Measurements from ENCODE around the gene SLC23A3.
"Not testable (repeated sequence)": the region's sequence is repeated elsewhere in the genome, so short reads cannot be mapped to it uniquely, and the experiment has no call there.

The SLC23A3 gene

DNA sequence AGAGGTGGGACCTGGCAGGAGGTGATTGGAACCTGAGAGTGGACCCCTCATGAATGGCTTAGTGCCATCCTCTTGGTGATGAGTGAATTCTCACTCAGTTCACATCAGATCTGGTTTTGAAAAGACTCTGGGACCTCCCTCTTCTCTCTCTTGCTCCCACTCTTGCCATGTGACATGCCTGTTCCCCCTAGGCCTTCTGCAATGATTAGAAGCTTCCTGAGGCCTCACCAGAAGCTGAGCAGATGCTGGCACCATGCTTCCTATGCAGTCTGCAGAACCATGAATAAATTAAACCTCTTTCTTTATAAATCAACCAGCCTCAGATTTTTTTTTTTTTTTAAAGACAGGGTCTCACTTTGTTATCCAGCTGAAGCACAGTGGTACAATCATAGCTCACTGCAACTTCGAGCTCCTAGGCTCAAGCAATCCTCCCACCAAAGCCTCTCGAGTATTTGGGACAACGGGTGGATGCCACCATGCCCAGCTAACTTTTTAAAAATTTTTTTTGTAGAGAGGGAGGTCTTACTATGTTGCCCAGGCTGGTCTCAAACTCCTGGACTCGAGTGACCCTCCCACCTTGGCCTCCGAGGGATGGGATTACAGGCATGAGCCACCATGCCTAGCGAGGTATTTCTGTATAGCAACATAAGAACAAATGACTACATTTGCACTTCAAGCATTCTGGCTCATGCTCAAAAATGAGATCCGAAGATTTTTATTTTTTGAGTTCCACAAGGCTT lies 34.8 kb upstream of the SLC23A3 start:
- no peak for DNase-seq

DNA sequence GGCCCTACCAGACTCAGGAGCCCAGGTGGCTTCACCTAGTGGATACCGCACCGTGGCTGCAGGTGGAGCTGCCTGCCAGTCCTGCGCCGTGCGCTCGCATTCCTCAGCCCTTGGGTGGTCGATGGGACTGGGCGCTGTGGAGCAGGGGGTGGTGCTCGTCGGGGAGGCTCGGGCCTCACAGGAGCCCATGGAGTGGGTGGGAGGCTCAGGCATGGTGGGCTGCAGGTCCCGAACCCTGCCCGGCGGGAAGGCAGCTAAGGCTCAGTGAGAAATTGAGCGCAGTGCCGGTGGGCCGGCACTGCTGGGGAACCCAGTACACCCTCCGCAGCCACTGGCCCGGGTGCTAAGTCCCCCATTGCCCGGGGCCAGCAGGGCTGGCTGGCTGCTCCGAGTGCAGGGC lies 31.5 kb upstream of the SLC23A3 start:
- not testable (repeated sequence) for DNase-seq

DNA sequence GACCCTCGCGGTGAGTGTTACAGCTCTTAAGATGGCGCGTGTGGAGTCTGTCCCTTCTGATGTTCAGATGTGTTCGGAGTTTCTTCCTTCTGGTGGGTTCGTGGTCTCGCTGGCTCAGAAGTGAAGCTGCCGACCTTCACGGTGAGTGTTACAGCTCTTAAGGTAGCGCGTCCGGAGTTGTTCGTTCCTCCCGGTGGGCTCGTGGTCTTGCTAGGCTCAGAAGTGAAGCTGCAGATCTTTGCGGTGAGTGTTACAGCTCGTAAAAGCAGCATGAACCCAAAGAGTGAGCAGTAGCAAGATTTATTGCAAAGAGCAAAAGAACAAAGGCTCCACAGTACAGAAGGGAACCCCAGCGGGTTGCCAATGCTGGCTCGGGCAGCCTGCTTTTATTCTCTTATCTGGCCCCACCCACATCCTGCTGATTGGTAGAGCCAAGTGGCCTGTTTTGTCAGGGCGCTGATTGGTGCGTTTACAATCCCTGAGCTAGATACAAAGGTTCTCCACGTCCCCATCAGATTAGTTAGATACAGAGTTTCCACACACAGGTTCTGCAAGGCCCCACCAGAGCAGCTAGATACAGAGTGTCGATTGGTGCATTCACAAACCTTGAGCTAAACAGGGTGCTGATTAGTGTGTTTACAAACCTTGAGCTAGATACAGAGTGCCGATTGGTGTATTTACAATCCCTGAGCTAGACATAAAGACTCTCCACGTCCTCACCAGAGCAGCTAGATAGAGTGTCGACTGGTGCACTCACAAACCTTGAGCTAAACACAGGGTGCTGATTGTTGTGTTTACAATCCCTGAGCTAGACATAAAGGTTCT lies 30.9 kb upstream of the SLC23A3 start:
- peak; percentile 33 for DNase-seq

DNA sequence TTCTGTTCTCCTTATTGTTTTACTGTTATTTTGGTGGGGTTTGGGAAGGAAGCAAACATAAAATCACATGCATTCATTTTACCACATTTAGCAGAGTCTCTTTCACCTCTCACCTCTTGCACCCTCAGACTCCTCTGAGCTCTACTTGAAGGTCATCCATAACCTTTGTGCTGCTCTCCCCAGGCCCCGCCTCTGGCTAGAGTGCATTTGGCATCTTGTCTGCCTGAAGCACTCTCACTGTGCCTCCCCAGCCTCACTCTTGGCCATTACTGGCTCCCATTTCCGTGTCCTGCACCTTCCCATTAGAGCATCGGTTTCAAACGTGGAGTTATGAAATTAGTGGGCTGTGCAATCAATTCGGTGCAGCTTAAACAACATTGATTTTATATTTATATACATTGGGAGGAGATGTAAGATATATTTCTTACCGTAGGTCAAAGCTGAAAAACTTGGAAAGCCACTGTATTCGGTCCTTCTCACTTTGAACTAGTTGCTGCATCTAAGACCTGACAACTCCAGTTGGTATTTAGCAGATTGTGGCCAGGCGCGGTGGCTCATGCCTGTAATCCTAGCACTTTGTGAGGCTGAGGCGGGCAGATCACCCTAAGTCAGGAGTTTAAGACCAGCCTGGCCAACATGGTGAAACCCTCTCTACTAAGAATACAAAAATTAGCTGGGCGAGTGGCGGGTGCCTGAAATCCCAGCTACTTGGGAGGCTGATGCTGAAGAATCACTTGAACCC lies 29.8 kb upstream of the SLC23A3 start:
- DNase-seq = no peak

DNA sequence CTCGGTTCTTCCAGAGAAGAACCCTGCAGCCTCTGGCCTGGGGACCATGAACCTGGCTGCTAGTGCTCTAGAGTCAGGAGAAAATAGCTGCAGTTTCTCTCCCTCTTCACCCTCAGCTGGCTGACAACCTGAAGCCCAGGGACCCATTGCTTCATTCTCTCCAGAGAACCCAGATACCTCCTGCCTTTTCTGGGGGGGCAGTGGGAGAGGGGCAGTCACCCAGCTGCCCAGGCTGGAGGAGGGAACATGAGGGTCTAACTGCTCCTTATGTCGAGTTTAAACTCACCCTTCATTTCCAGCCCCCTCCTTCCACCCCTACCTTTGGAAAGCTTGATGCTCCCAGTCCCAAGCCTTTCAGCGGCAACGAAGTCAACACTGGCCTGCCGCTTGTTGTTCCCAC lies 29.1 kb upstream of the SLC23A3 start:
- DNase-seq = no peak

DNA sequence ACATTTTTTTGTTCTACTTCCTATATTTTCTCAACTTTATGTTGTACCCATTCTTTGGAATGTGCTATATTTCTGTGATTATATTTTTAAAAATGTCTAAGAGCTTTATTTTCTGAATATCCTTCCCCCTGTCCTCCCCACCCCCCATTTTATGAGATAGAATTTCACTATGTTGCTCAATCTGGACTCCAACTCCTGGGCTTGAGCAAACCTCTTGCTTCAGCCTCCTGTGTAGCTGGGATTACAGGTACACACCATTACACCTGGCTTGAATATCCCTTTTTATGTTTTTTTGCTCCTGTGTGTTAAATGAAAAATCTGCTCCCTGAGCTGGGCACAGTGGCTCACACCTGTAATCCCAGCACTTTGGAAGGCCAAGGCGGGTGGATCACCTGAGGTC lies 27.6 kb upstream of the SLC23A3 start:
- DNase-seq = no peak

DNA sequence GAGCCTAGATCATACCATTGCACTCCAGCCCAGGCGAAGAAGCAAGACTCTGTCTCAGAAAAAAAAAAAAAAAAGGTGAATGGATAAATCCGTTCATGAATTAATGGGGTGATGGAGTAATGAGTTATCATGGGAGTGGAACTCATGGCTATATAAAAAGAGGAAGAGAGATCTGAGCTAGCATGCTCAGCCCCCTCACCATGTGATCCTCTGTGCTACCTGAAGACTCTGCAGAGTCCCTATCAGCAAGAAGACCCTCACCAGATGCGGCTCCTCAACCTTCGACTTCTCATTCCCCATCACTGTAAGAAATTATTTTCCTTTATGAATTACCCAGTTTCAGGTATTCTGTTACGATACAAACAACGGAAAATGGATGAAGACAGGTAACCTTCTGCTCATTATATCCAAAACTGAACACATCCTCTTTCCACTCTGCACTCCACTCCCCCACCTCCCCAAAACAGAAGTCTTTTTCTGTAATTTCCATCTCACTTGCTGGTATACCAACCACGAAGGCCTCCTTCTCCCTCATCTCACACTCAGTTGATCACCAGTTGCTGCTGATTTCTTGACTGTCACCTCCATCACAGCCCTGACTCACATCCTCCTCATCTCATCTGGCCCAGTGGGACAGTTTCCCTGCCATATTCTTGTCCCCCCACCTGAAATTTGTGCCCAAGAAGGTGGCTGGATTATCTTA lies 17.1 kb upstream of the SLC23A3 start:
- no peak for DNase-seq

DNA sequence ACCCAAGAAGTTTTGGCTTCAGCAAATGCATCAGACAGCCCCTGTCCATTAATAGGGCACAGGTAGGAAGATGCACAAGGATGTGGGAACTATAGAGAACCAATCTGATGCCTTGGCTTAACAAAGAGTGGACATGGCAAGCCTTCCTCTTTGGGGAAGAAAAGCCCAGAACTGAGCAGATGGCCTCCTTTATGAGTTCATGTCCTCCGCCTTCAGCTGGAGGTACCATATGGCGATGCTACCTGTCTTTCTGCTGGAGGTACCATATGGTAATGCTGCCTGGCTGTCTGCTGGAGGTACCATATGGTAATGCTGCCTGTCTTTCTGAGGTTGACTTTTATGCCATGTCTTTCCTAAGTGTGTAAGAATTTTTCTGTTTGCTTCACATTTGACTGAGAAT lies 14.3 kb upstream of the SLC23A3 start:
- DNase-seq = no peak

DNA sequence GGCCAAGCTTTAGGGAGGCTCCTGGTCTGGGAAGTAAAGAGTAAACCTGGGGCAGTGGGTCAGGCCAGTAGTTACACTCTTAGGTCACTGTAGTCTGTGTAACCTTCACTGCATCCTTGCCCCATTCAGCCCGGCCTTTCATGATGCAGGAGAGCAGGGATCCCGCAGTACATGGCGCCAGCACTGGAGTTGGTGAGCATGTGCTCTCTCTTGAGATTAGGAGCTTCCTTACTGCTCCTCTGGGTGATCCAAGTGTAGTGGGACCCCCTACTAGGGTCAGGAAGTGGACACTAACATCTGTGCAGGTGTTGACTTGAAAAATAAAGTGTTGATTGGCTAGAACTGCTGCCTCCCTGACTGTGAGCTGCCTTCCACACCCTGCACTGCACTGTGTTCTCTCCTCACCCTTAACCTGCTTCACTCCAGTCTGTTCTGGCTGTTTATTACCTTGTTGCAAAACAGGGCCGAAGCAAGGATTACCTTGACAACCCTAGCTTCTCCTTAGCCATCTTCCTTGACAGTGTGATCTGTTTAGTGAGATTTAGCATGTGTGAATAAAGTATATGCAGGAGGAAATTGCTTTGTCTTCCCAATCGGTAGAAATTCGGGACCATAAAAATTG lies 13.4 kb upstream of the SLC23A3 start:
- no peak for DNase-seq

DNA sequence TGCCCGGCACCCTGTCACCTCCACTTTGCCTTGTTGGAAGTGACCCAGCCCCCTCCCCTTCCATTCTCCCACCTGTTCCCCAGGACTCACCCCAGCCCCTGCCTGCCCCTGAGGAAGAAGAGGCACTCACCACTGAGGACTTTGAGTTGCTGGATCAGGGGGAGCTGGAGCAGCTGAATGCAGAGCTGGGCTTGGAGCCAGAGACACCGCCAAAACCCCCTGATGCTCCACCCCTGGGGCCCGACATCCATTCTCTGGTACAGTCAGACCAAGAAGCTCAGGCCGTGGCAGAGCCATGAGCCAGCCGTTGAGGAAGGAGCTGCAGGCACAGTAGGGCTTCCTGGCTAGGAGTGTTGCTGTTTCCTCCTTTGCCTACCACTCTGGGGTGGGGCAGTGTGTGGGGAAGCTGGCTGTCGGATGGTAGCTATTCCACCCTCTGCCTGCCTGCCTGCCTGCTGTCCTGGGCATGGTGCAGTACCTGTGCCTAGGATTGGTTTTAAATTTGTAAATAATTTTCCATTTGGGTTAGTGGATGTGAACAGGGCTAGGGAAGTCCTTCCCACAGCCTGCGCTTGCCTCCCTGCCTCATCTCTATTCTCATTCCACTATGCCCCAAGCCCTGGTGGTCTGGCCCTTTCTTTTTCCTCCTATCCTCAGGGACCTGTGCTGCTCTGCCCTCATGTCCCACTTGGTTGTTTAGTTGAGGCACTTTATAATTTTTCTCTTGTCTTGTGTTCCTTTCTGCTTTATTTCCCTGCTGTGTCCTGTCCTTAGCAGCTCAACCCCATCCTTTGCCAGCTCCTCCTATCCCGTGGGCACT lies 12.7 kb upstream of the SLC23A3 start:
- no peak for DNase-seq

DNA sequence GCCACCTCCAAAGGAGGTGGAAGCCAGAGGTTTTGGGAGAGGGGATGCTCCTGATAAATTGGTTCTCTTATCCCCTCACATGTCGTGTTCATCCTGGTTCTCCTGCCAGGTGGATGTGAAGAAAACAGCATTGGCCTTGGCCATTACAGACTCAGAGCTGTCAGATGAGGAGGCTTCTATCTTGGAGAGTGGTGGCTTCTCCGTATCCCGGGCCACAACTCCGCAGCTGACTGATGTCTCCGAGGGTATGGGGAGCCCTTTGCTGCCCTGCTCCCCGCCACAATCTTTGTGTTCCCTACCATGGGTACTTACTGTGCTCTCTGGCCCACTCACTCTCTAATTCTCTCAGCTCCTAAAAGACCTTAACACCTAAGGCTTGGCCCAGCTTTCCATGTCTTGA lies 11.7 kb upstream of the SLC23A3 start:
- DNase-seq = no peak

DNA sequence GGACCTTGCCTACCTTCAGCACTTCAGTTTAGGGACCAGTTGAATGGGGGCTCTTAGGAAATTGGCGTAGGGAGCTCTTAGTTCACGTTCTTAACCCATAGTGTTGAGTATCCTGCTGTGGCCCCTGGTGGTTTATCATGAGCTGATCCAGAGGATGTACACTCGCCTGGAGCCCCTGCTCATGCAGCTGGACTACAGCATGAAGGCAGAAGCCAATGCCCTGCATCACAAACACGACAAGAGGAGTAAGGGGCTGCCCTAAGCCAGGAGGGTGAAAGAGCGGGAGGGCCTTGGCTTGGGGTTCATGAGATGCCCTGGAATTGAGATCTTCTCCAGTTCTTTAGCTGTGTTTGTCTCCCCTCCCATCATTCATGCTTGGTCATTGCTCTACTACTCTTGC lies 11.1 kb upstream of the SLC23A3 start:
- DNase-seq = no peak

DNA sequence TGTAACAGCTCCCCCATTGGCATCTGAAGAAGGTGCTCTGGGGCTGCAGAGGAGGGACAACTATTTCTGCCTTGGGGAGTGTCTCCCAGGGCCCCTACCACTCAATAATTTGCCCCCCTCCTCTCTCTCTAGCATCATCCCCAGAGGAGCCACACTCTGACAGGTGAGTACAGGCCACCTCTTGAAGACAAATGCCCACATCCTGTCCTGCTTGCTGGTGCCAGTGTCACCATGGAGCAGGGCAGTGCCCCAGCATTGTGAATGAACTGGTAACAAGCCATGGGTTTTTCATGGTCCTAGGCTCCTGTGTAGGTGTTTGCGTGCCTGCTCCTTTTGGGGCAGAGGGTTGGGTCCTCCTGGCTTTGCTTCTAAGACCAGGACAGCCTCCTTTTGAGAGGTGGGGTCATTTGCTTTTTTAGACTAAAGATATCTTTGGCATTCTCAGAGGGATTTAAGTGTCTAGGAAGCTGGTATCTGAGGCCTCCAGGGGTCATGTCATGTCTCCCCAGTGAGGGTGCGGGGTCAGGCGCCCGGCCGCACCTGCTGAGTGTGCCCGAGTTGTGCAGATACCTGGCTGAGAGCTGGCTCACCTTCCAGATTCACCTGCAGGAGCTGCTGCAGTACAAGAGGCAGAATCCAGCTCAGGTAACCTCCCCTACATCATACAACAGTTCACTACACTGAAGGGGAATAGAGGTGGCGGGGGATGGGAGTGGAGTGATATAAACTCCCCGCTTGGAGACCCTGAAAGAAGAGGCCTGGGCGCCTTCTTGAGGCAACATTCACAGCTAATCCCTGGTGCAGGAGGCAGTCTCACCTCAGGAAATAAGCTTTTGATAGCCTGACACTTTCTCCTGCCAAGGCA lies 10.0 kb upstream of the SLC23A3 start:
- no peak for DNase-seq

DNA sequence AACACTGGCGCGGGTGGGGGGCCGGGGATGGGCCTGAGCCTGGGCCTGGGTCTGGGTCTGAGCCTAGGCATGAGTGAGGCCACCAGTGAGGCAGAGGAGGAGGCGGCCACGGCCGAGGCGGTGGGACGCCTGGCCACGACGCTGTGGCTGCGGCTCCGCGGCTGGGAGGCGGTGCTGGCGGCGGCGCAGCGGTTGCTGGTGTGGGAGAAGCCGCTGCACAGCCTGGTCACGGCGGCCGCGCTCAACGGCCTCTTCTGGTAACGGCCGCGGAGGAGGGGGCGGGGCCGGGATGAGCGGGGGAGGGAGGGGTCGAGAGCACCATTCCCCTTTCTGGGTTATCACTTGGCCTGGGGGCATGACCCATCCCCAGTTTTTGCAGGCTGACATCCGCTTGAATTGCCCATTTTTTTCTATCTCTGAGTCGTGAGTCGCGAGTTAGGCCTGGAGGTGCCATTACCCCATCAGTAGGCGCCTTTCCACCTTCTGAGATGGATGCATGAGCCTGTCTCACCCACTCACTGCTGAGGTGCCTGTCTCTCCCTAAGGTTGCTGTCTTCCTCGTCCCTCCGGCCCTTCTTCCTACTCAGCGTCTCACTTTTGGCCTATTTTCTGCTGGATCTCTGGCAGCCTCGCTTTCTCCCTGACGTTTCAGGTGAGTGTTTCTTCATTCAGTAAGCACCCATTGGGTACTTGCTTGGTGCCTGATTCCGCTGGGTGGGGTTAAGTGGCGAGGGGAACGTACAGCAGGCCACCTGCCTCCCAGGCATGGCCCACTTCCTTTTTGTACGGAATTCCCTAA lies 8.7 kb upstream of the SLC23A3 start:
- DNase-seq = peak; percentile 31

DNA sequence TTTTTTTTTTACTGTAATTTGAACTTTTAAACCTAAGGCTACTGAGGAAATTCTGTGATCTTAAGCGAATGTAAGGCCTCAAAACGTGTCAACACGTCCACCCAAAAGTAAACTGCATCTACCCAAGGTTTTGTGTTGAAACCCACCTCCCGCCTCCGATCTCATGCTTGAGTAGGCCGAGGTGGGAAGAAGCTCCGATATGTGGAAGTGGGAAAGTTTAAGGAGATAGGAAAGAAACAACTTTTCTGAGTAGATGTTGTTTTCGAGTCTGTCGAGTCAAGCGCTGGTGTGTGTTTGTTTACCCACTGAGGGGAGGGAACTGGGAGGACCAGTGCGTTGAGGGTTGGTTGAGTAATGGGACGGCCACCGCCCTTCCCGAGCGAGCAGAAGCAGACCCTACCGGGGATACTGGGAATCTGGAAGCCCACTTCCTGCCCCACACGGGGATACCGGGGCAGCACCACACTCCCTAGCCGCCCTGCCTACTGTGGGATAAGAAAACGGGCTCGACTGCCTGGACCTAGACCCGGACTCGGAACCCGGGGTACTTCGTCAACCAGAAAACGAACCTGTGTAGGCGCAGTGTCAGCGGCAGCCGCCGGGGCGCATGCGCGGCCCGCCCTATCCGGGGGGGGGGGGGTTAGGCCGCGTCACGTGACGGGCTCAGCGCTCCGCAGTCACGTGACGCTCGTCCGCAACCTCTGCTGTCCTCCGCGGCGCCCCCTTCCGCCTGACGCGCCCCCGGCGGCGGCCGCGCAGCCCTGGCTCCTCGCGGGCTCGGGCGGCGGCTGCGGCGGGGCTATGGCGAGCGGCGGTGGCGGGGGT lies 7.9 kb upstream of the SLC23A3 start, which contains the start of gene RETREG2:
TSS of gene RETREG2 (plus strand) at position 724 of the 825 bp plus-strand sequence. CDS start at position 802, 78 bp downstream.
- DNase-seq = peak; percentile 93

DNA sequence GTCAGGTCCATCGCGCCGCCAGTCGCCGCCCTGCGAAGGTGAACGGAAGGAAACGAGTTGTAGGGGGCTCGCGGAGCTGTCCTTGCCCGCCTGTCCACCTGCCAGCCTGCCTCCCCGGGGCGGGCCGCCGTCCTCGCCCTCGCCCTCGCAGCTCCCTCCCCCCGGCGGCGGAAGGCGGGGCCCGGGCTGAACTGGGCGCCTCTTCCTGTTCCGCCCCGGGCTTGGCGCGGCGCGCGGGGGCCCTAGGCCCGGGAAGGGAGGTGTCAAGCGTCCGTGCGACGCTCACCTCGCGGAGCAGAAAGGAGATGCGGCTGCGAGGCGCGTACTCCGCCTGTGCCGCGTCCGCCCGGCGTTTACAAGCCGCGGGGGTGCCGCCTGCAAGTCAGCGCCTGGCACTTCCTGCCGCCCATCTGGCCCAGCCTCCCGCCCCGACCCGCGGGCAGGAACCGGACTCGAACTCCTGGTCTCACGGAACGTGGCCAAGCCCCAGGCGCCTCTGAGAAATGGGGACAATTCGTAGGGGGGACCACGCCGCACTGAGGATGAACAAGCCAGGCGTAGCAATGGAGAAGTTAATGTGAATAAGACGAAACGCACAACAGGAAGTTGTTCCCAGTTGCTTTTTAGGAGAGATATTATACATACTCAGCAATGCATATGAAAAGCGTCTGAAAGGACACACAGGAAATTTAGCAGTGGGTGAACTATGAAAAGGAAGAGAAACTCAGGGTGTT lies 7.2 kb upstream of the SLC23A3 start, which contains the start of gene CNPPD1:
TSS of gene CNPPD1 (minus strand) at position 108 of the 734 bp plus-strand sequence. CDS start at position 11, 97 bp downstream.
- peak; percentile 86 for DNase-seq

DNA sequence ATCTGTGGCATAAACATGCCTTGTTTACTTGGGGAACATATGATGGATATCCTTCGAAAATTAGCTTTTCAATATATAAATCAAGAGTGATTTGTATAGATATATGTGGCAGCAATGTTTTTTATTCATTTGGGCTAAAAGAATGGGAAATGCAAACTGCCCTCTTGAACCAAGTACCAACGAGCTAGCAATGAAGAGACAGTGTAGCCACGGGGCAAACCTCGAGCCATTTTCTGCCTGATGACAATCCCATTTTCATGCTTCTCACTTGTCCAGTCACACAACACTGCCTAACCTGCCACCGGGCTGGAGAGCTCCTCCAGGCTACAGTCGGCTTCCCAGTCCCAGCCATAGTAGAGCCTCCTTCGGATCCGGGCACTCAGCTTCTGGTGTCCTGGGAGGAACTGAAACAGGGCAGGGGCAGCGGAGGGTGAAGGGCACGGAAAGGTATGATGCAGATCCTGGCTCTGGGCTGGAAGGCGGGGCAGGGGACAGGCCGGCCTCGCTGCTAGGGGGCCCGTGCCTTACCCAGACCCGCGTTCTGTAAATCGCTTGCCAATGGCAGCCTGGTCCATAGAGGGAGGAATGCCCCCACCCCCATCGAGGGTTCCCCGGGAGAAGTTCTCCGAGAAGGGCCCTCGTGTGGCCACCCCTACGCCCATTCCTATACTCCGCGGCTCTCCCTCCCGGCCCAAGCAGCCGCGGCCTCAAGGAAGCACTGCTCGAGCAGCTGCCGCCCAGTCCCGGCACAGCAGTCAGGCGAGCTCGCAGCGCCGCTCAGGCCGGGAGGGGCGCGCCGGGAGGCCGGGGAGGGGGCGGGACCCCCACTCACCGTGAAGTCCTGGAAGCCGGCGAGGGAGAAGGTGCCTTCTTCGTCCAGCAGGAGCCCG lies 6.3 kb upstream of the SLC23A3 start:
- peak; percentile 13 for DNase-seq
